Fibroblast of lung (primary cell): Measurements from ENCODE around the gene IER5L.

ENCODE experiments used
- EZH2 ChIP-seq: IDR thresholded peaks from 2 replicates; pipeline ENCODE4 v1.5.1; 2012; ENCODE audit warnings: low read length, control low read depth, mild to moderate bottlenecking; ENCODE audit errors: missing control alignments
- TF ChIP-seq, protein P1 (sequence below), 2 donors: IDR thresholded peaks in 1 of 2; conservative IDR thresholded peaks in 1 of 2; 1 replicate in 1 of 2; 2 replicates in 1 of 2; pipeline ENCODE4 v1.5.1; 2011 to 2012; ENCODE audit warnings: low read length in 2 of 2, control low read depth in 1 of 2, inconsistent platforms in 1 of 2, low read depth in 1 of 2, mild to moderate bottlenecking in 1 of 2

DNA sequence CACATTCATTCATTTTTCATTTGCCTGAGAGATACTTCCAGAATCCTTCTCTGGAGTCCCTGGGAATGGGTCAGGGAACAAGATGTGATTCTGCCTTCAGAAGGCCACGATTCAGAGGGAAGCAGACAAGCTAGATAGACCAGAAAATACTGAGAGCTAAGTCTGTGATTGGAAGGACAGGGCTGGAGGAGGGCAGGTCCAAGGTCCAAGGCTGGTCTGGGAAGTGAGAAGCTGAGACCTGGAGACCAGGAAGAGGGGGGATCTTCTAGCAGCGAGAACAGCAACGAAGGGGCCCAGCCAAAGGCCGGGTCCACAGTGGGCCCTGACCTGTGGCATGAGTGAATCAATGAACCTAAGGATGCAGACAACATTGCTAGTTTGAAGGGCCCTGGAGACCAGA, 4.1 kb upstream of the IER5L start:
- TF ChIP-seq, protein P1, sequence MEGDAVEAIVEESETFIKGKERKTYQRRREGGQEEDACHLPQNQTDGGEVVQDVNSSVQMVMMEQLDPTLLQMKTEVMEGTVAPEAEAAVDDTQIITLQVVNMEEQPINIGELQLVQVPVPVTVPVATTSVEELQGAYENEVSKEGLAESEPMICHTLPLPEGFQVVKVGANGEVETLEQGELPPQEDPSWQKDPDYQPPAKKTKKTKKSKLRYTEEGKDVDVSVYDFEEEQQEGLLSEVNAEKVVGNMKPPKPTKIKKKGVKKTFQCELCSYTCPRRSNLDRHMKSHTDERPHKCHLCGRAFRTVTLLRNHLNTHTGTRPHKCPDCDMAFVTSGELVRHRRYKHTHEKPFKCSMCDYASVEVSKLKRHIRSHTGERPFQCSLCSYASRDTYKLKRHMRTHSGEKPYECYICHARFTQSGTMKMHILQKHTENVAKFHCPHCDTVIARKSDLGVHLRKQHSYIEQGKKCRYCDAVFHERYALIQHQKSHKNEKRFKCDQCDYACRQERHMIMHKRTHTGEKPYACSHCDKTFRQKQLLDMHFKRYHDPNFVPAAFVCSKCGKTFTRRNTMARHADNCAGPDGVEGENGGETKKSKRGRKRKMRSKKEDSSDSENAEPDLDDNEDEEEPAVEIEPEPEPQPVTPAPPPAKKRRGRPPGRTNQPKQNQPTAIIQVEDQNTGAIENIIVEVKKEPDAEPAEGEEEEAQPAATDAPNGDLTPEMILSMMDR (conservative IDR thresholded peaks at IDR 0.05 in 1 of 2, IDR thresholded peaks at IDR 0.05 in 1 of 2; ENCODE audit: low read depth in 1 of 2, low read length in 2 of 2) = no peak
- TF ChIP-seq EZH2 = no peak
